Measurements from ENCODE around the gene TTC39C.
"Not testable (repeated sequence)": the region's sequence is repeated elsewhere in the genome, so short reads cannot be mapped to it uniquely, and the experiment has no call there.

TTC39C gene

GRCh38 chr18:24054130-24054529, 39.6 kb downstream of the TTC39C start:
- no peak for DNase-seq (ENCODE audit: low read depth, low spot score)

- no peak for DNase-seq (ENCODE audit: low read depth, low spot score)
These were observed 40.7 kb downstream of the TTC39C start for GRCh38 chr18:24055009-24055804.

- DNase-seq (ENCODE audit: low read depth, low spot score) = no peak
These were observed 41.3 kb downstream of the TTC39C start for GRCh38 chr18:24055878-24056277.

GRCh38 chr18:24056506-24056905, 42.0 kb downstream of the TTC39C start:
- no peak for DNase-seq (ENCODE audit: low read depth, low spot score)

GRCh38 chr18:24057804-24058203, 43.2 kb downstream of the TTC39C start:
- DNase-seq (ENCODE audit: low read depth, low spot score) = no peak

GRCh38 chr18:24059385-24059784, 44.8 kb downstream of the TTC39C start:
- not testable (repeated sequence) for DNase-seq (ENCODE audit: low read depth, low spot score)

GRCh38 chr18:24060644-24061043, 46.1 kb downstream of the TTC39C start:
- DNase-seq (ENCODE audit: low read depth, low spot score) = no peak

GRCh38 chr18:24063121-24063731, 48.7 kb downstream of the TTC39C start:
- DNase-seq (ENCODE audit: low read depth, low spot score) = no peak

- DNase-seq (ENCODE audit: low read depth, low spot score) = no peak
These were observed 50.0 kb downstream of the TTC39C start for GRCh38 chr18:24064391-24065100.

GRCh38 chr18:24065906-24066305, 51.4 kb downstream of the TTC39C start:
- no peak for DNase-seq (ENCODE audit: low read depth, low spot score)

GRCh38 chr18:24068945-24069693, 54.6 kb downstream of the TTC39C start:
- DNase-seq (ENCODE audit: low read depth, low spot score) = no peak

- DNase-seq (ENCODE audit: low read depth, low spot score) = no peak
These were observed 56.5 kb downstream of the TTC39C start for GRCh38 chr18:24071029-24071428.

- no peak for DNase-seq (ENCODE audit: low read depth, low spot score)
These were observed 57.2 kb downstream of the TTC39C start for GRCh38 chr18:24071779-24072178.

- no peak for DNase-seq (ENCODE audit: low read depth, low spot score)
These were observed 58.2 kb downstream of the TTC39C start for GRCh38 chr18:24072743-24073142.

- no peak for DNase-seq (ENCODE audit: low read depth, low spot score)
These were observed 59.2 kb downstream of the TTC39C start for GRCh38 chr18:24073791-24074190.

- DNase-seq (ENCODE audit: low read depth, low spot score) = not testable (repeated sequence)
These were observed 60.2 kb downstream of the TTC39C start for GRCh38 chr18:24074757-24075156.

- DNase-seq (ENCODE audit: low read depth, low spot score) = peak; percentile 60
These were observed 61.4 kb downstream of the TTC39C start for GRCh38 chr18:24075767-24076597.

- no peak for DNase-seq (ENCODE audit: low read depth, low spot score)
These were observed 62.4 kb downstream of the TTC39C start for GRCh38 chr18:24076950-24077349.

GRCh38 chr18:24078391-24078790, 63.8 kb downstream of the TTC39C start:
- DNase-seq (ENCODE audit: low read depth, low spot score) = no peak

- DNase-seq (ENCODE audit: low read depth, low spot score) = no peak
These were observed 66.3 kb downstream of the TTC39C start for GRCh38 chr18:24080861-24081260.

- no peak for DNase-seq (ENCODE audit: low read depth, low spot score)
These were observed 69.0 kb downstream of the TTC39C start for GRCh38 chr18:24083550-24083949.
